ENCODE results near the gene WBP1L. TPM values are rescaled to one million over a fixed set of nuclear protein-coding genes. Genes with fewer than 3 reads are reported as not detected.

WBP1L gene
- total RNA-seq, 1 experiment from 2014 or later: 23.8 TPM

- TF ChIP-seq EZH2phosphoT487 (IDR thresholded peaks at IDR 0.05; ENCODE audit: borderline replicate concordance, low read length) (no peak), EZH2 (IDR thresholded peaks at IDR 0.05; ENCODE audit: low read length, unreplicated experiment) (no peak)
- TF ChIP-seq, protein P1, sequence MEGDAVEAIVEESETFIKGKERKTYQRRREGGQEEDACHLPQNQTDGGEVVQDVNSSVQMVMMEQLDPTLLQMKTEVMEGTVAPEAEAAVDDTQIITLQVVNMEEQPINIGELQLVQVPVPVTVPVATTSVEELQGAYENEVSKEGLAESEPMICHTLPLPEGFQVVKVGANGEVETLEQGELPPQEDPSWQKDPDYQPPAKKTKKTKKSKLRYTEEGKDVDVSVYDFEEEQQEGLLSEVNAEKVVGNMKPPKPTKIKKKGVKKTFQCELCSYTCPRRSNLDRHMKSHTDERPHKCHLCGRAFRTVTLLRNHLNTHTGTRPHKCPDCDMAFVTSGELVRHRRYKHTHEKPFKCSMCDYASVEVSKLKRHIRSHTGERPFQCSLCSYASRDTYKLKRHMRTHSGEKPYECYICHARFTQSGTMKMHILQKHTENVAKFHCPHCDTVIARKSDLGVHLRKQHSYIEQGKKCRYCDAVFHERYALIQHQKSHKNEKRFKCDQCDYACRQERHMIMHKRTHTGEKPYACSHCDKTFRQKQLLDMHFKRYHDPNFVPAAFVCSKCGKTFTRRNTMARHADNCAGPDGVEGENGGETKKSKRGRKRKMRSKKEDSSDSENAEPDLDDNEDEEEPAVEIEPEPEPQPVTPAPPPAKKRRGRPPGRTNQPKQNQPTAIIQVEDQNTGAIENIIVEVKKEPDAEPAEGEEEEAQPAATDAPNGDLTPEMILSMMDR (conservative IDR thresholded peaks at IDR 0.05; ENCODE audit: low read depth, low read length): no peak
- Histone ChIP-seq H3K27ac (ENCODE audit: low read length) (no peak overlapping the region), H3K27me3 (ENCODE audit: low read length) (no peaks in the 10 kb centered on the region), H3K9ac (ENCODE audit: low read length) (no peak overlapping the region), H3K79me2 (ENCODE audit: low read length) (no peaks in the 10 kb centered on the region), H3K4me1 (ENCODE audit: insufficient read depth, low read length) (no peaks in the 10 kb centered on the region), H3K9me2 (replicated peaks; ENCODE audit: low read length) (no peaks in the 10 kb centered on the region), H3K36me3 (ENCODE audit: low read depth, low read length) (no peaks in the 10 kb centered on the region), H3K4me2 (ENCODE audit: low read length) (no peak overlapping the region), H2AFZ (ENCODE audit: low read length) (no peak overlapping the region), H3F3A (ENCODE audit: low read length, unreplicated experiment) (no peaks in the 10 kb centered on the region), H3K4me3 (ENCODE audit: low read length) (no peak overlapping the region), H4K20me1 (ENCODE audit: low read length) (no peaks in the 10 kb centered on the region), H3K9me3 (ENCODE audit: low read length) (no peaks in the 10 kb centered on the region)
- intact Hi-C loops (cut with micrococcal nuclease): no loop called here
- ATAC-seq (no peak), DNase-seq (no peak)
- no TSS peak for BruUV-seq (replicated peaks)
- ChIA-PET CTCF (no interaction called here), POLR2A (ENCODE audit: unreplicated experiment) (no interaction called here)
These were observed 19.8 kb upstream of the WBP1L start for GRCh38 chr10:102723989-102724388.

DNA sequence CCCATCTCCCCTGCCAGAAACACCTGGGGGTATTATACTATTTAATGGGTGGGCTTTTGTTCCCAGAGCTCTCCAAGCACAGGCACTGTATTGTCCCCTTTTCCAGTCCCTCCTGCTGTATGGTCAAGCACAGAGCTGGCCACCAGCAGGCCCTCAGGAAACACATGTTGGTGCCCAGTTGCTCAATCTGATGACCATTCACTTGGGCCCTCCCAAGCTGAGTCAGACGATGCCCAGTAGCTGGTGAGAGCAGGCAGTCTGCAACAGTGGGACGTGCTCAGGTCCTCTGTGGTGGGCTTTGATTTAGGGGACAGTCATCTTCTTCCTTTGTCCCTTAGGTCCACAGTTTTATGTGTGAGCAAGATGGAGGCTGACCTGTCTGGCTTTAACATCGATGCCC, 17.5 kb upstream of the WBP1L start:
- Histone ChIP-seq H3K9ac (ENCODE audit: low read length) (no peak overlapping the region), H3K4me2 (ENCODE audit: low read length) (no peak overlapping the region), H3K27ac (ENCODE audit: low read length) (no peak overlapping the region), H3K9me3 (ENCODE audit: low read length) (no peaks in the 10 kb centered on the region), H3F3A (ENCODE audit: low read length, unreplicated experiment) (no peaks in the 10 kb centered on the region), H3K4me1 (ENCODE audit: insufficient read depth, low read length) (no peaks in the 10 kb centered on the region), H3K36me3 (ENCODE audit: low read depth, low read length) (no peaks in the 10 kb centered on the region), H2AFZ (ENCODE audit: low read length) (no peak overlapping the region), H3K79me2 (ENCODE audit: low read length) (no peaks in the 10 kb centered on the region), H3K27me3 (ENCODE audit: low read length) (no peaks in the 10 kb centered on the region), H3K4me3 (ENCODE audit: low read length) (no peak overlapping the region), H4K20me1 (ENCODE audit: low read length) (no peaks in the 10 kb centered on the region), H3K9me2 (replicated peaks; ENCODE audit: low read length) (no peaks in the 10 kb centered on the region)
- ATAC-seq (no peak), DNase-seq (no peak)
- ChIA-PET POLR2A (ENCODE audit: unreplicated experiment) (no interaction called here), CTCF (no interaction called here)
- TF ChIP-seq EZH2 (IDR thresholded peaks at IDR 0.05; ENCODE audit: low read length, unreplicated experiment) (no peak), EZH2phosphoT487 (IDR thresholded peaks at IDR 0.05; ENCODE audit: borderline replicate concordance, low read length) (no peak)
- TF ChIP-seq, protein P1 (conservative IDR thresholded peaks at IDR 0.05; ENCODE audit: low read depth, low read length): no peak
- intact Hi-C loops (cut with micrococcal nuclease): no loop called here
- no TSS peak for BruUV-seq (replicated peaks)

DNA sequence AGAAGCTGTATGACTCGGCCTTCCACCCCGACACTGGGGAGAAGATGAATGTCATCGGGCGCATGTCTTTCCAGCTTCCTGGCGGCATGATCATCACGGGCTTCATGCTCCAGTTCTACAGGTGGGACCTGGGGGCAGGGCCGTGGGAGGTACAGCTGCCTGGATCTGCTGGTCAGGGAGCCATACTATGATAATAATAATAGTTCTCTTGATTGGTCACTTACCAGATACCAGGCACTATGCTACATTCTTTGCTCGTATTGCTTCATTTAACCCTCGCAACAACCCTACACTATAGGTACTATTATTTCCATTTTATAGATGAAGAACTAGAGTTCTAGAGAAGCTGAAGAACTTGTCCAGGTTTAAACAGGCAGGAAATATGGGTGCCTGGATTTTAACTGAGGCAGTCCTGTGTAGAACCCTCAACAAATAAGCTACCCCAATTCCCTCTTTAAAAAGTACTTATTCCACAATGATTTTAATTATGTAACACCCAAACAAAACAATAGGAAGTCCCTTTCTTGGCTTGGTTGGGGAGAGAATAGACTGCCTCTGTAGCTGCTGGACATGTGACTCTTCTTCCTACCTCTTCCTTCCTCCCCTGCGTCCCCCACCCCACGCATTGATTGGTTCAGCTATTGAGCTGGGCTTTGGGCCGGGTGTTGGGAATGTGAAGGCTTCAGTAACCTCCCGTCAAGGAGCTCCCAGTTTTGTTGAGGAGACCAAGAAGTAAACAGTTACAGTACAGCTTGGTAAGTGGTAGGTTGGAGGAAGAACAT, 16.5 kb upstream of the WBP1L start:
- ATAC-seq (no peak), DNase-seq (no peak)
- no peaks in the 10 kb centered on the region for H3K9me2 ChIP-seq (replicated peaks; ENCODE audit: low read length)
- no peak overlapping the region for H3K27ac ChIP-seq (ENCODE audit: low read length)
- H3K9ac ChIP-seq (ENCODE audit: low read length): no peak overlapping the region
- no peak overlapping the region for H3K4me2 ChIP-seq (ENCODE audit: low read length)
- intact Hi-C loops (cut with micrococcal nuclease): no loop called here
- H3K4me3 ChIP-seq (ENCODE audit: low read length): no peak overlapping the region
- H3K36me3 ChIP-seq (ENCODE audit: low read depth, low read length): no peaks in the 10 kb centered on the region
- H3K9me3 ChIP-seq (ENCODE audit: low read length): no peaks in the 10 kb centered on the region
- no peaks in the 10 kb centered on the region for H3K79me2 ChIP-seq (ENCODE audit: low read length)
- no peak for TF ChIP-seq EZH2 (IDR thresholded peaks at IDR 0.05; ENCODE audit: low read length, unreplicated experiment)
- TF ChIP-seq, protein P1 (conservative IDR thresholded peaks at IDR 0.05; ENCODE audit: low read depth, low read length): no peak
- no peak for TF ChIP-seq EZH2phosphoT487 (IDR thresholded peaks at IDR 0.05; ENCODE audit: borderline replicate concordance, low read length)
- H3F3A ChIP-seq (ENCODE audit: low read length, unreplicated experiment): no peaks in the 10 kb centered on the region
- no peaks in the 10 kb centered on the region for H3K4me1 ChIP-seq (ENCODE audit: insufficient read depth, low read length)
- no peak overlapping the region for H2AFZ ChIP-seq (ENCODE audit: low read length)
- ChIA-PET POLR2A (ENCODE audit: unreplicated experiment) (no interaction called here), CTCF (no interaction called here)
- no TSS peak for BruUV-seq (replicated peaks)
- H4K20me1 ChIP-seq (ENCODE audit: low read length): no peaks in the 10 kb centered on the region
- no peaks in the 10 kb centered on the region for H3K27me3 ChIP-seq (ENCODE audit: low read length)

All from PC-3 (cell line).